GM18508 (cell line): ENCODE data around the gene ATP8B4.

Source experiments
- ATAC-seq: cut with Tn5 transposase; IDR thresholded peaks from one replicate; pipeline ENCODE4 v1.9.1; 2021; ENCODE audit warnings: moderate number of reproducible peaks; ENCODE audit not compliant: insufficient read depth, unreplicated experiment

Gene ATP8B4

GRCh38 chr15:50024281-50024680 is 94.8 kb downstream of the ATP8B4 start:
- ATAC-seq, result no peak

GRCh38 chr15:50018491-50018890 is 100.5 kb downstream of the ATP8B4 start:
- ATAC-seq, result no peak

GRCh38 chr15:50017522-50017921 is 101.5 kb downstream of the ATP8B4 start:
- ATAC-seq, result no peak

GRCh38 chr15:50016951-50017350 is 102.1 kb downstream of the ATP8B4 start:
- ATAC-seq, result no peak

- no peak for ATAC-seq
These were observed 106.2 kb downstream of the ATP8B4 start for GRCh38 chr15:50012790-50013189.

GRCh38 chr15:50009634-50010033 is 109.4 kb downstream of the ATP8B4 start:
- no peak for ATAC-seq

GRCh38 chr15:50003786-50004334 is 115.2 kb downstream of the ATP8B4 start:
- ATAC-seq, result peak; percentile 89

GRCh38 chr15:49991587-49991986 is 127.4 kb downstream of the ATP8B4 start:
- no peak for ATAC-seq

- ATAC-seq, result no peak
These were observed 128.0 kb downstream of the ATP8B4 start for GRCh38 chr15:49990835-49991545.

- no peak for ATAC-seq
These were observed 129.5 kb downstream of the ATP8B4 start for GRCh38 chr15:49989498-49989897.

GRCh38 chr15:49988766-49989165 is 130.3 kb downstream of the ATP8B4 start:
- ATAC-seq, result no peak

GRCh38 chr15:49987896-49988295 is 131.1 kb downstream of the ATP8B4 start:
- no peak for ATAC-seq

GRCh38 chr15:49987198-49987785 is 131.7 kb downstream of the ATP8B4 start:
- ATAC-seq, result no peak

- ATAC-seq, result no peak
These were observed 132.7 kb downstream of the ATP8B4 start for GRCh38 chr15:49986326-49986725.

- no peak for ATAC-seq
These were observed 133.6 kb downstream of the ATP8B4 start for GRCh38 chr15:49985463-49985862.

GRCh38 chr15:49984436-49984835 is 134.6 kb downstream of the ATP8B4 start:
- no peak for ATAC-seq

GRCh38 chr15:49982584-49982983 is 136.4 kb downstream of the ATP8B4 start:
- no peak for ATAC-seq

GRCh38 chr15:49979705-49980382 is 139.2 kb downstream of the ATP8B4 start:
- ATAC-seq, result no peak

- ATAC-seq, result no peak
These were observed 140.9 kb downstream of the ATP8B4 start for GRCh38 chr15:49978121-49978520.

- ATAC-seq, result no peak
These were observed 141.7 kb downstream of the ATP8B4 start for GRCh38 chr15:49977306-49977705.

GRCh38 chr15:49964551-49964950 is 154.5 kb downstream of the ATP8B4 start:
- ATAC-seq, result no peak
